GM12878 (cell line): ENCODE results near the gene GFRA3. TPM values are rescaled to one million over a fixed set of nuclear protein-coding genes. Genes with fewer than 3 reads are reported as not detected.
A peak's percentile ranks its signal among the peaks of the same experiment; 100 is the strongest.
"Not testable (repeated sequence)": the region's sequence is repeated elsewhere in the genome, so short reads cannot be mapped to it uniquely, and the experiment has no call there.

Experiments used
- ATAC-seq: fragments of 200-7000 bp; cut with Tn5 transposase; 3 replicates; pipeline ENCODE4 v1.9.1; 2020; ENCODE audit warnings: mild to moderate bottlenecking, moderate library complexity
- BruUV-seq: library from RNA; stranded (reverse); fragments of 400-500 nt; replicated peaks from 2 replicates; lab custom pipeline; 2021; lab: Mats Ljungman, UMichigan
- CTCF ChIA-PET: fragments of 300-600 bp; sonication (Branson Sonifier 250); formaldehyde crosslinking; extraction: SDS; loops from one replicate; lab custom pipeline; 2021; ENCODE audit warnings: inconsistent platforms; lab: Yijun Ruan, JAX
- POLR2A ChIA-PET: fragments of 350-600 bp; formaldehyde crosslinking; extraction: SDS; loops from one replicate; lab custom pipeline; 2021; ENCODE audit warnings: inconsistent platforms; lab: Charles Lee
- RAD21 ChIA-PET: fragments of 300-600 bp; sonication (Branson Sonifier 250); formaldehyde crosslinking; loops from one replicate; lab custom pipeline; 2023; ENCODE audit warnings: antibody characterized with exemption; ENCODE audit not compliant: unreplicated experiment; lab: Charles Lee
- SMC1A ChIA-PET: fragments of 300-600 bp; sonication (Branson Sonifier 250); formaldehyde crosslinking; loops from one replicate; lab custom pipeline; 2023; ENCODE audit not compliant: unreplicated experiment, uncharacterized antibody; lab: Charles Lee
- DNase-seq: peaks from one replicate; pipeline ENCODE4 v3.0.0-alpha.2; 2011; ENCODE audit warnings: low read depth, low spot score
- FAIRE-seq: peaks from 3 replicates; lab custom pipeline; 2011; peaks lifted over from hg19 to GRCh38; lab: Jason Lieb, UNC
- H2AFZ ChIP-seq: 2 replicates; pipeline ENCODE4 v1.6.0; 2011; ENCODE audit warnings: low read depth, low read length, control low read depth; ENCODE audit not compliant: control insufficient read depth
- H3K27ac ChIP-seq: 2 replicates; pipeline ENCODE4 v1.5.1; 2011; ENCODE audit warnings: control low read depth; ENCODE audit not compliant: control insufficient read depth, insufficient read depth
- H3K27me3 ChIP-seq, 2 experiments: replicated peaks in 1 of 2; 2 replicates each; pipeline versions ENCODE4 v1.6.0 to v1.6.1; 2011; ENCODE audit warnings: low read length in 1 of 2; ENCODE audit not compliant: control insufficient read depth in 2 of 2, insufficient read depth in 2 of 2
- H3K36me3 ChIP-seq, 2 experiments: 2 replicates each; pipeline ENCODE4 v1.5.1; 2011; ENCODE audit warnings: low read length in 1 of 2; ENCODE audit not compliant: control insufficient read depth in 2 of 2, insufficient read depth in 2 of 2
- H3K4me1 ChIP-seq: 2 replicates; pipeline ENCODE4 v1.6.1; 2011; ENCODE audit warnings: mild to moderate bottlenecking, low read length, moderate library complexity, mixed read lengths; ENCODE audit not compliant: control insufficient read depth, insufficient read depth
- H3K4me2 ChIP-seq: 2 replicates; pipeline ENCODE4 v1.6.0; 2011; ENCODE audit warnings: control low read depth; ENCODE audit not compliant: control insufficient read depth, insufficient read depth
- H3K4me3 ChIP-seq: fragments of 200-600 bp; sonication (generic); 2 replicates; pipeline ENCODE4 v1.5.1; 2016
- H3K79me2 ChIP-seq: 2 replicates; pipeline ENCODE4 v1.6.0; 2011; ENCODE audit warnings: low read length; ENCODE audit not compliant: control insufficient read depth, insufficient read depth
- H3K9ac ChIP-seq: 2 replicates; pipeline ENCODE4 v1.8.0; 2011; ENCODE audit warnings: low read length, control low read depth, mixed read lengths; ENCODE audit not compliant: control insufficient read depth, insufficient read depth
- H3K9me3 ChIP-seq: replicated peaks from 3 replicates; pipeline ENCODE4 v1.5.1; 2011; ENCODE audit warnings: mild to moderate bottlenecking, low read length; ENCODE audit not compliant: control insufficient read depth, insufficient read depth
- H4K20me1 ChIP-seq: 2 replicates; pipeline ENCODE4 v1.6.0; 2011; ENCODE audit not compliant: control insufficient read depth, insufficient read depth
- BCL11A ChIP-seq: IDR thresholded peaks from 2 replicates; pipeline ENCODE4 v1.6.1; 2011; ENCODE audit warnings: low read depth, low read length
- IKZF1 ChIP-seq: fragments of 450-650 bp; conservative IDR thresholded peaks from 2 replicates; pipeline ENCODE4 v1.6.1; 2017; ENCODE audit warnings: antibody characterized with exemption, mild to moderate bottlenecking
- SREBF2 ChIP-seq: IDR thresholded peaks from 2 replicates; pipeline ENCODE4 v1.6.1; 2012; ENCODE audit warnings: mild to moderate bottlenecking, low read length
- TBL1XR1 ChIP-seq: IDR thresholded peaks from 2 replicates; pipeline ENCODE4 v1.6.1; 2012; ENCODE audit warnings: low read depth, low read length, improper control_type of control experiment
- TCF3 ChIP-seq: IDR thresholded peaks from 2 replicates; pipeline ENCODE4 v1.6.1; 2012; ENCODE audit warnings: low read depth, mild to moderate bottlenecking, low read length, borderline replicate concordance; ENCODE audit not compliant: insufficient read depth
- ZNF207 ChIP-seq: fragments of 450-650 bp; IDR thresholded peaks from 2 replicates; pipeline ENCODE4 v1.6.1; 2014; ENCODE audit warnings: antibody characterized with exemption, mild to moderate bottlenecking, borderline replicate concordance
- ZNF217 ChIP-seq: fragments of 450-650 bp; IDR thresholded peaks from 2 replicates; pipeline ENCODE4 v1.6.1; 2017; ENCODE audit warnings: antibody characterized with exemption, mild to moderate bottlenecking
- WGBS: methylation state at CpG from one replicate; pipeline ENCODE4 v1.1.6; 2016; ENCODE audit warnings: low lambda C conversion rate; ENCODE audit not compliant: insufficient replicate concordance, insufficient coverage; ENCODE audit errors: missing lambda C conversion rate; 5-methylcytosine and 5-hydroxymethylcytosine counted together
- in situ Hi-C: fragments of 300-500 bp; cut with MboI; formaldehyde crosslinking; loops from 9 replicates; pipeline ENCODE4 v1.14.3; 2018; ENCODE audit warnings: mixed read lengths
- intact Hi-C: fragments of 100-400 bp; cut with micrococcal nuclease; formaldehyde crosslinking; loops from one replicate; pipeline ENCODE4 v1.14.2; 2022; ENCODE audit not compliant: unreplicated experiment
- polyA plus RNA-seq, 11 experiments: library from polyadenylated mRNA; depleted of rRNA in 4 of 11; unstranded in 6 of 11; stranded (reverse) in 5 of 11; fragments of >200 nt; fragmentation: Nextera tagmentation in 4 of 11; fragmentation: Illumina TruSeq in 1 of 11; extraction: Ambion mirVana in 4 of 11; extraction: Trizol in 1 of 11; gene quantifications; 1 replicate in 1 of 11; 2 replicates in 10 of 11; pipeline versions ENCODE4 v1.2.1 to v1.2.3, GENCODE V29; 2011 to 2016; ENCODE audit warnings: inconsistent platforms in 2 of 11, missing spikeins in 2 of 11, low read depth in 1 of 11
- total RNA-seq, 4 experiments: library from RNA; depleted of rRNA in 3 of 4; stranded (reverse); fragments of >200 nt in 3 of 4; fragmentation: Illumina TruSeq in 1 of 4; extraction: Trizol in 1 of 4; gene quantifications; 2 replicates each; pipeline versions ENCODE4 v1.2.1 to v1.2.3, GENCODE V29; 2013 to 2021

Gene GFRA3
- total and polyA plus RNA-seq, 10 of the 15 experiments (the other 5 are each of a cell fraction or from before 2014, with no cell fraction given) = 0.06 to 0.10 (median 0.08) TPM; not detected in 7

GRCh38 chr5:138252944-138253343, 21.5 kb downstream of the GFRA3 start:
- FAIRE-seq = no peak

DNA sequence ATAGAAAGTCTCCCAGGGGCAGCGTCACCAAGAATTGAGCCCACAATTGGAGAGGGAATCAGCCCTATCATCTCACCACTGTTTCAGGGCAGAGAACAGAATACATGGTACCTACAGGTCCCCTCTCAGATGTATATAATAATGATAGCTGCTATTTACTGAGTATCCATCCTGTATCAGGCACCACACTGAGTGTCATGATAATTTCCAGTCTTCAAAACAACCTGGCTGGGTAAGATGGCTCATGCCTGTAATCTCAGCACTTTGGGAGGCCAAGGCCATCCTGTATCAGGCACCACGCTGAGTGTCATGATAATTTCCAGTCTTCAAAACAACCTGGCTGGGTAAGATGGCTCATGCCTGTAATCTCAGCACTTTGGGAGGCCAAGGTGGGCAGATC, 26.6 kb downstream of the GFRA3 start:
- H3K36me3 ChIP-seq, H3K9ac ChIP-seq, H3K4me2 ChIP-seq, CTCF ChIA-PET, ATAC-seq, H2AFZ ChIP-seq, H3K79me2 ChIP-seq, in situ Hi-C loops, H3K27me3 ChIP-seq, H3K9me3 ChIP-seq, BruUV-seq, H3K27ac ChIP-seq, DNase-seq, H3K4me3 ChIP-seq, SMC1A ChIA-PET, intact Hi-C loops, H4K20me1 ChIP-seq, FAIRE-seq, RAD21 ChIA-PET, H3K4me1 ChIP-seq, POLR2A ChIA-PET: not testable (repeated sequence)
- 70% methylated on average over 2 of the region's 2 CpGs for WGBS

More at GRCh38 chr5:138252944-138253343, 21.5 kb downstream of the GFRA3 start:
- SMC1A ChIA-PET = interaction anchor here (1.0 to 1.1 kb wide), 2 partner anchors 10 to 160 kb away, joined by 4 read pairs; no protein-coding TSS in a partner anchor
- Histone ChIP-seq H2AFZ (peak overlapping the region; percentile 10; the same call in 1 of the 2 replicates), H3K79me2 (no peaks in the 10 kb centered on the region), H3K27ac (no peak overlapping the region), H4K20me1 (no peaks in the 10 kb centered on the region), H3K4me2 (no peak overlapping the region), H3K9ac (no peak overlapping the region), H3K27me3 (no peaks in the 10 kb centered on the region), H3K36me3 (no peaks in the 10 kb centered on the region), H3K4me3 (no peak overlapping the region), H3K4me1 (peaks cover 4% of the 10 kb centered on the region), H3K9me3 (no peaks in the 10 kb centered on the region)
- peak; percentile 87 for ATAC-seq
- BruUV-seq = no TSS peak
- RAD21 ChIA-PET = interaction anchor here (0.6 kb wide), 1 partner anchor 65 kb away, joined by 3 read pairs; no protein-coding TSS in a partner anchor
- in situ Hi-C loops (no loop called here), intact Hi-C loops (no loop called here)
- TF ChIP-seq TCF3 (no peak), BCL11A (no peak), ZNF217 (no peak), SREBF2 (no peak), IKZF1 (0 out of 2 replicates have a peak, but pooled peaks have one; percentile 24), ZNF207 (no peak), TBL1XR1 (no peak)
- WGBS = 0% methylated on average over 3 of the region's 3 CpGs
- CTCF ChIA-PET = interaction anchor here (0.8 kb wide), 1 partner anchor 251 kb away, joined by 3 read pairs; no protein-coding TSS in a partner anchor
- no peak for DNase-seq
- POLR2A ChIA-PET = interaction anchor here (1.6 kb wide), 1 partner anchor 85 kb away, joined by 3 read pairs; the partner anchor contains the start of gene FAM53C
